Measurements from ENCODE around the gene CDH15. TPM values are rescaled to one million over a fixed set of nuclear protein-coding genes. Genes with fewer than 3 reads are reported as not detected.

The CDH15 gene
- total and polyA plus RNA-seq, 2 donors from 2014 or later, result 0.22 to 0.31 TPM

- no peak for TF ChIP-seq CTCF (IDR thresholded peaks at IDR 0.05; ENCODE audit: borderline replicate concordance, extremely low read depth, insufficient read depth)
- DNase-seq (no peak), FAIRE-seq (no peak)
- Histone ChIP-seq H3K9ac (ENCODE audit: low read length in 3 of 3) (no peak overlapping the region), H3K27me3 (ENCODE audit: control insufficient read depth, insufficient read depth, low read length) (no peaks in the 10 kb centered on the region), H3K9me3 (ENCODE audit: control insufficient read depth in 2 of 3, insufficient read depth in 1 of 3, low read length in 3 of 3) (no peaks in the 10 kb centered on the region), H3K4me3 (ENCODE audit: low read length in 3 of 3) (no peak overlapping the region), H3K36me3 (ENCODE audit: control insufficient read depth in 2 of 3, insufficient read depth in 3 of 3, low read length in 3 of 3) (no peaks in the 10 kb centered on the region), H3K4me1 (ENCODE audit: control insufficient read depth in 2 of 3, insufficient read depth in 2 of 3, low read depth in 1 of 3, low read length in 3 of 3) (peaks cover 0 to 7% (median 0%) of the 10 kb centered on the region in 3 donors), H3K27ac (ENCODE audit: low read depth in 2 of 2, low read length in 2 of 2) (no peak overlapping the region)
- intact Hi-C loops (cut with DNase I), result no loop called here
Observed at GRCh38 chr16:89175280-89176146, 4.0 kb downstream of the CDH15 start.

- intact Hi-C loops (cut with DNase I), result no loop called here
- Histone ChIP-seq H3K36me3 (ENCODE audit: control insufficient read depth in 2 of 3, insufficient read depth in 3 of 3, low read length in 3 of 3) (no peaks in the 10 kb centered on the region), H3K4me3 (ENCODE audit: low read length in 3 of 3) (no peak overlapping the region), H3K9me3 (ENCODE audit: control insufficient read depth in 2 of 3, insufficient read depth in 1 of 3, low read length in 3 of 3) (no peaks in the 10 kb centered on the region), H3K27me3 (ENCODE audit: control insufficient read depth, insufficient read depth, low read length) (no peaks in the 10 kb centered on the region), H3K27ac (ENCODE audit: low read depth in 2 of 2, low read length in 2 of 2) (no peak overlapping the region), H3K9ac (ENCODE audit: low read length in 3 of 3) (no peak overlapping the region), H3K4me1 (ENCODE audit: control insufficient read depth in 2 of 3, insufficient read depth in 2 of 3, low read depth in 1 of 3, low read length in 3 of 3) (peaks cover 0 to 2% (median 0%) of the 10 kb centered on the region in 3 donors)
- DNase-seq (no peak), FAIRE-seq (no peak)
- no peak for TF ChIP-seq CTCF (IDR thresholded peaks at IDR 0.05; ENCODE audit: borderline replicate concordance, extremely low read depth, insufficient read depth)
Observed at GRCh38 chr16:89176147-89176690, 4.7 kb downstream of the CDH15 start.

GRCh38 chr16:89176717-89177116, 5.2 kb downstream of the CDH15 start:
- DNase-seq, result no peak
- Histone ChIP-seq H3K27me3 (ENCODE audit: control insufficient read depth, insufficient read depth, low read length) (no peaks in the 10 kb centered on the region), H3K4me3 (ENCODE audit: low read length in 3 of 3) (no peak overlapping the region), H3K27ac (ENCODE audit: low read depth in 2 of 2, low read length in 2 of 2) (no peak overlapping the region), H3K36me3 (ENCODE audit: control insufficient read depth in 2 of 3, insufficient read depth in 3 of 3, low read length in 3 of 3) (no peaks in the 10 kb centered on the region), H3K4me1 (ENCODE audit: control insufficient read depth in 2 of 3, insufficient read depth in 2 of 3, low read depth in 1 of 3, low read length in 3 of 3) (peaks cover 0 to 1% (median 0%) of the 10 kb centered on the region in 3 donors), H3K9me3 (ENCODE audit: control insufficient read depth in 2 of 3, insufficient read depth in 1 of 3, low read length in 3 of 3) (no peaks in the 10 kb centered on the region), H3K9ac (ENCODE audit: low read length in 3 of 3) (no peak overlapping the region)
- TF ChIP-seq CTCF (IDR thresholded peaks at IDR 0.05; ENCODE audit: borderline replicate concordance, extremely low read depth, insufficient read depth), result no peak
- intact Hi-C loops (cut with DNase I), result no loop called here
- no peak for FAIRE-seq
